ENCODE results near the gene OR5B12.
"Not testable (repeated sequence)": the region's sequence is repeated elsewhere in the genome, so short reads cannot be mapped to it uniquely, and the experiment has no call there.

Gene OR5B12

DNA sequence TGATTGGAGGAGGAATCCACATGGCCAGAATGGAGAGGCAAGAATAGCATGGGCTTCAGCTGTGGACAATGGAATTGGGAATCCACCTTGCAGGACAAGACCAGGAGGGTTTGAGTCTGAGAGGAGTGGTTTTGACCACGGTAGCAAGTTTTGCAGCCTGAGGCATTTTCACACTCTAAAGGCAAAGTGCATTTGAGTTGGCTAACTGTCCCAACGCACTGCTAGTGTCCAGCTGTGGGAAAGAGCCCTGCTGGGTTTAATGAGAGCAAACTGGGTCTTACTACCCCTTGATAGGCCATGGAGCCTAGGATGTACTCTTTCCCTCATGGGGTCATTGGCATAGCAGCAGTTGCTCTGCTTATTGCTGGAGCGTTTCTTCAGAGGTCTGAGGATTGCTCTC is 14.0 kb downstream of the OR5B12 start, which contains the start of gene OR5B2:
Gene OR5B2 (minus strand): TSS at position 101 of the 400 bp plus-strand sequence. CDS start 4,860 bp downstream, outside the sequence.
- H3K4me3 ChIP-seq (ENCODE audit: low read depth, low read length) = no peak within 1 kb of the TSS
- no peak for TF ChIP-seq CTCF (IDR thresholded peaks at IDR 0.05; ENCODE audit: low read depth, low read length, missing control alignments)
- no peak for DNase-seq (ENCODE audit: low read depth)

- H3K4me3 ChIP-seq (ENCODE audit: low read depth, low read length) = no peak within 1 kb of the TSS
- no peak for DNase-seq (ENCODE audit: low read depth)
- TF ChIP-seq CTCF (IDR thresholded peaks at IDR 0.05; ENCODE audit: low read depth, low read length, missing control alignments) = no peak
Observed at GRCh38 chr11:58406774-58407173, 35.3 kb downstream of the OR5B12 start, which contains the start of gene OR5B3. TSS of gene OR5B3 (minus strand) at chr11:58406874. CDS start at chr11:58403409, 3,465 bp downstream.

GRCh38 chr11:58399622-58400021 is 42.4 kb downstream of the OR5B12 start:
- DNase-seq (ENCODE audit: low read depth); H3K4me3 ChIP-seq (ENCODE audit: low read depth, low read length): not testable (repeated sequence)

- H3K4me3 ChIP-seq (ENCODE audit: low read depth, low read length) = no peak overlapping the region
- DNase-seq (ENCODE audit: low read depth) = no peak
- no peak for TF ChIP-seq CTCF (IDR thresholded peaks at IDR 0.05; ENCODE audit: low read depth, low read length, missing control alignments)
Observed at GRCh38 chr11:58395581-58395980, 46.5 kb downstream of the OR5B12 start.

DNA sequence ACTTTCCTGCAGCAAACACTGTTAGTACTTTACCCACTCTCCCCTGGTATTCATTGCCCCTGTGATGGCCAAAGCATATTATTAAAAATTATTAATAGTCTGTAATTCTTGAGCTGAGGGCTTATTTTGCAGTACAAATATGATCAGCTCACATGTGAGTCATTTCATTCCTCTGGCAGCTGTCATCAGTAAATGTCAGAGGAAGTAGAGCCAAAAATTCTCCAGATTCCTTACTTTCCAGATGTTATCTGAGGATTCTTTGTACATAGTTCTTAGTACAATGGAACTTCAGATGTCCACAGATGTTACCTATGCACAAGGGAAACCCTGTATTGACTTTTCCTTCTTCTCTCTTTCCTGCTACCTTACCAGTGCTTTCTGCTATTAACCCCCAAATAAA is 47.8 kb downstream of the OR5B12 start:
- no peak for TF ChIP-seq CTCF (IDR thresholded peaks at IDR 0.05; ENCODE audit: low read depth, low read length, missing control alignments)
- no peak for DNase-seq (ENCODE audit: low read depth)

DNA sequence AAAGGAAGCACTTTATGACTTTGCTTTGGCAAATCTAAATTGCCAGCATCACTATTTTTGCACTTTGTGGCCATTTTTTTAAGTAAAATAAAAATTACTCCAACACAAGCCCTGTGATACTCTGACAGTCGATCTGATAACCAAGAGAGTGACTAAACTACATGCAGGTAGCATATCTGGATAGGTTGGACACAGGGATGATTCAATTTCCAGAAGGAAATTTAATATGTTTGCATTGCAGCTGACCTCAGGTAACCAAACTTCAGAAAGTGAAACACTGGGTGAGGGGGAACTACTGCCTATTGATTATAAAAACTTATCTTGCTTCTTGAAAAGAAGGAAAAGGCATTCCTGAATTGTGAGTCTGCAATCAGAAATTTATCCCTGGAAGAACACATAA is 49.3 kb downstream of the OR5B12 start:
- no peak for DNase-seq (ENCODE audit: low read depth)
- H3K4me3 ChIP-seq (ENCODE audit: low read depth, low read length) = no peak overlapping the region
- TF ChIP-seq CTCF (IDR thresholded peaks at IDR 0.05; ENCODE audit: low read depth, low read length, missing control alignments) = no peak

More for the DNA sequence above, 47.8 kb downstream of the OR5B12 start:
- no peak overlapping the region for H3K4me3 ChIP-seq (ENCODE audit: low read depth, low read length)

- DNase-seq (ENCODE audit: low read depth) = no peak
- no peak overlapping the region for H3K4me3 ChIP-seq (ENCODE audit: low read depth, low read length)
- TF ChIP-seq CTCF (IDR thresholded peaks at IDR 0.05; ENCODE audit: low read depth, low read length, missing control alignments) = no peak
Observed at GRCh38 chr11:58391879-58392278, 50.2 kb downstream of the OR5B12 start.
